ENCODE results near the gene ZIC1.

DNA sequence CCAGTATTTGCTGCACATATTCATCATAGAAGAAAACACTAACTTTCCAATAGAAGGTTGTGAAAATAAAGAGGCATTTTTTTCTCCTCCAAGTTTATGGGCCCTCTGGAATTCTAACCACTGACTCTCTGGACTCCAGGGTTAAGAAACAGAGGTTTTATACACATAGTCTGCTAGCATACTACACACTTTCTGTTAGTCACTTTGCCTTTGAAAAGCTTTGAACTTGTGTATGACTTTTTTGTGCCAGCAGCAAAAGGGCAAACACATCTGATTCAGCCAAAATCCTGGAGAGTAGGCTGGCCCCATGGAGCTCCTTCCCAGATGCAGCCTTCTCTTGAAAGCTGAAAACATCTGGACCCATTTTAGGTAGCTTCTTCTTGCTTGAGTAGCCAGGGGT, 9.1 kb upstream of the ZIC1 start:
- TF ChIP-seq EZH2 (IDR thresholded peaks at IDR 0.05; ENCODE audit: insufficient read depth, poor library complexity, severe bottlenecking) = no peak
- TF ChIP-seq EZH2phosphoT487 (IDR thresholded peaks at IDR 0.05; ENCODE audit: insufficient read depth, low read depth) = no peak
